IMR-90 (cell line): Measurements from ENCODE around the gene PCSK5.

ENCODE experiments used
- FOS ChIP-seq: fragments of 150-350 bp; IDR thresholded peaks from 2 replicates; pipeline ENCODE4 v1.6.1; 2016; ENCODE audit warnings: low read depth, low read length
- MAZ ChIP-seq: IDR thresholded peaks from 2 replicates; pipeline ENCODE4 v1.6.1; 2012; ENCODE audit warnings: low read depth, mild to moderate bottlenecking, low read length, improper control_type of control experiment, moderate library complexity, borderline replicate concordance
- MXI1 ChIP-seq: IDR thresholded peaks from 2 replicates; pipeline ENCODE4 v1.6.1; 2012; ENCODE audit warnings: low read depth, mild to moderate bottlenecking, low read length, moderate library complexity, borderline replicate concordance
- POLR2A ChIP-seq: IDR thresholded peaks from 2 replicates; pipeline ENCODE4 v1.6.1; 2012; ENCODE audit warnings: mild to moderate bottlenecking, low read depth, low read length
- RCOR1 ChIP-seq: IDR thresholded peaks from 2 replicates; pipeline ENCODE4 v1.6.1; 2012; ENCODE audit warnings: mild to moderate bottlenecking, low read length, improper control_type of control experiment; ENCODE audit not compliant: insufficient replicate concordance
- TF ChIP-seq, protein P1 (sequence below): conservative IDR thresholded peaks from 2 replicates; pipeline ENCODE4 v1.5.1; 2012; ENCODE audit warnings: mild to moderate bottlenecking, low read depth, low read length, improper control_type of control experiment
- TF ChIP-seq, protein P2 (sequence below): fragments of 150-350 bp; IDR thresholded peaks from 2 replicates; pipeline ENCODE4 v1.6.1; 2016; ENCODE audit warnings: low read depth, mild to moderate bottlenecking, low read length, moderate library complexity, borderline replicate concordance

DNA sequence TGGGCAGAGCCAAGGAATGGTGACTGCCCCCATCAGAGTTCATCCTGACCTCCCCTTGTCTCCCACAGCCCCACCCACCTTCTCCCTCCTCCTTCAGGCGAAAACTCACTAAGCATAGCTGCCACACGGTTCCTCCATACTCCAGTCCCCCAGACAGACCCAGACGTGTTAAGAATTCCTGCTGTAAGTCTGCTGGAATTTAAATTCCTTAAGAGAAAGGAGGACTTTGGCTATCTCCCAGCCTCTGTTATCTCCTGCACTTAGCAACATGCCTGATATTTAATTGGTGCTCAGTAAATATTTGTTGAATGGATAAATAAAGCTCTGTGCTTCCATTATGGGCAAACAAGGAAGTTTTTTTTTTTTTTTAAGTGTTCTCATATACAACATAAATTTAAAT, 290.1 kb downstream of the PCSK5 start:
- TF ChIP-seq, protein P1, sequence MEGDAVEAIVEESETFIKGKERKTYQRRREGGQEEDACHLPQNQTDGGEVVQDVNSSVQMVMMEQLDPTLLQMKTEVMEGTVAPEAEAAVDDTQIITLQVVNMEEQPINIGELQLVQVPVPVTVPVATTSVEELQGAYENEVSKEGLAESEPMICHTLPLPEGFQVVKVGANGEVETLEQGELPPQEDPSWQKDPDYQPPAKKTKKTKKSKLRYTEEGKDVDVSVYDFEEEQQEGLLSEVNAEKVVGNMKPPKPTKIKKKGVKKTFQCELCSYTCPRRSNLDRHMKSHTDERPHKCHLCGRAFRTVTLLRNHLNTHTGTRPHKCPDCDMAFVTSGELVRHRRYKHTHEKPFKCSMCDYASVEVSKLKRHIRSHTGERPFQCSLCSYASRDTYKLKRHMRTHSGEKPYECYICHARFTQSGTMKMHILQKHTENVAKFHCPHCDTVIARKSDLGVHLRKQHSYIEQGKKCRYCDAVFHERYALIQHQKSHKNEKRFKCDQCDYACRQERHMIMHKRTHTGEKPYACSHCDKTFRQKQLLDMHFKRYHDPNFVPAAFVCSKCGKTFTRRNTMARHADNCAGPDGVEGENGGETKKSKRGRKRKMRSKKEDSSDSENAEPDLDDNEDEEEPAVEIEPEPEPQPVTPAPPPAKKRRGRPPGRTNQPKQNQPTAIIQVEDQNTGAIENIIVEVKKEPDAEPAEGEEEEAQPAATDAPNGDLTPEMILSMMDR, result no peak
- no peak for TF ChIP-seq RCOR1
- TF ChIP-seq, protein P2, sequence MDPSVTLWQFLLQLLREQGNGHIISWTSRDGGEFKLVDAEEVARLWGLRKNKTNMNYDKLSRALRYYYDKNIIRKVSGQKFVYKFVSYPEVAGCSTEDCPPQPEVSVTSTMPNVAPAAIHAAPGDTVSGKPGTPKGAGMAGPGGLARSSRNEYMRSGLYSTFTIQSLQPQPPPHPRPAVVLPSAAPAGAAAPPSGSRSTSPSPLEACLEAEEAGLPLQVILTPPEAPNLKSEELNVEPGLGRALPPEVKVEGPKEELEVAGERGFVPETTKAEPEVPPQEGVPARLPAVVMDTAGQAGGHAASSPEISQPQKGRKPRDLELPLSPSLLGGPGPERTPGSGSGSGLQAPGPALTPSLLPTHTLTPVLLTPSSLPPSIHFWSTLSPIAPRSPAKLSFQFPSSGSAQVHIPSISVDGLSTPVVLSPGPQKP, result no peak
- TF ChIP-seq MXI1, result no peak
- no peak for TF ChIP-seq POLR2A
- TF ChIP-seq FOS, result no peak
- no peak for TF ChIP-seq MAZ
